Fibroblast of the conjunctiva (primary cell): ENCODE measurements around the gene ALDH18A1.
A peak's percentile ranks its signal among the peaks of the same experiment; 100 is the strongest.

Experiments
- DNase-seq: peaks from one replicate; pipeline ENCODE4 v3.0.0-alpha.2; 2010; ENCODE audit warnings: low read depth

ALDH18A1 gene

DNA sequence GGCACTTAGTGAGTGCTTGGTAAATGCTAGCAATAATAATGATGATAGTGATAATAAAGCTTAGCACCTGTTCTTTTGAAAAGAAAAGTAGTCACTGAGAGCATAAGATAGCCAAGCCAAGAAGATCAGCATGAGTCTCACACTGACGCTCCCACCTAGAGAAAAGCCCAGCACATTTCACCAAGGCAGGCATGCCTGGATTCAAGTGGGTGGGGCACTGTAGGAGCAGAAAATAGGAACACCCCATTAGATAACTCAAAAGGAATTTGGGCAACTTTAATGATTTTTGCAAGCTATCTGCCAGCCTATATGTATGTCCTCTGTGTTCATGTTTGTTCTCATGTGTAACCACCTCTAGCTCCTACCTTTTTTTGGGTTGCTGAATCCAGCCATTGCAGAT, 77.2 kb downstream of the ALDH18A1 start:
- no peak for DNase-seq

DNA sequence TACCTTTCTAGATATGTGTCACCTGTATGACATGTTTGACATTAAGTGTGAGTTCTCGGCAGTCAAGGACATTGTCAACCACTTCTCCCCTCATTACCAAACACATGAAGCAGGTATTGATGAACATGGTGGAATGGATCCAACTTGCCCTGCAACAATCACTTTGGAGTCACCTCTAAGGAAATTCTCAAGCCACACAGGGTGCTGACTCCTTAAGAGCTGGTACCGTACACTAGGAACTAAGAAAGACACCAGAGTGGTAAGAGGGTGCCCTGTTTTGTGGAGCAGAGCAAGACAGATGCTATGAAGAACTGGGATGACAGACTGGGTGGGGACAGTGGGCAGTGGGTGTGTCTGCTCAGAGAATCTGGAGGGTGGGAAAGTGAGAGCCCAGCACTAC, 77.9 kb downstream of the ALDH18A1 start:
- DNase-seq: no peak

GRCh38 chr10:95574649-95575365, 81.7 kb downstream of the ALDH18A1 start:
- no peak for DNase-seq

- no peak for DNase-seq
These were observed 82.4 kb downstream of the ALDH18A1 start for GRCh38 chr10:95573964-95574604.

DNA sequence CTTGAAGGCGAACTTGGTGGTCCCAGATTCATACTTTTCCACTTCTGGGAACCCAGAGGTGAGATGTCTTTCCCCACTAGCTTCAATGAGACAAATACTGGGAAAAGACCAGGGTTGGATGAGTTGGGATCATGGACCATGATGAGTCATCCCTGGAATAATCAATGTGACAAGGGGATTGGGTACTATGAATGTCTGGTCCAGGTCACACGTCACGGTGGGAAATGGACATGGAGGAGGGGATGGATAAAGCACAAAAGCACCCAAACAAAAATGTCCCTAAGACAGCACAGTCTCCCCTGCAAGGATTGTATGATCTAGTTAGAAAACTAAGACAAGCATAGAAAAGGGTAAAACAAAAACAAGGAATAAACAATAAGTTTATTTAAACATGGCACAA, 83.0 kb downstream of the ALDH18A1 start:
- no peak for DNase-seq

DNA sequence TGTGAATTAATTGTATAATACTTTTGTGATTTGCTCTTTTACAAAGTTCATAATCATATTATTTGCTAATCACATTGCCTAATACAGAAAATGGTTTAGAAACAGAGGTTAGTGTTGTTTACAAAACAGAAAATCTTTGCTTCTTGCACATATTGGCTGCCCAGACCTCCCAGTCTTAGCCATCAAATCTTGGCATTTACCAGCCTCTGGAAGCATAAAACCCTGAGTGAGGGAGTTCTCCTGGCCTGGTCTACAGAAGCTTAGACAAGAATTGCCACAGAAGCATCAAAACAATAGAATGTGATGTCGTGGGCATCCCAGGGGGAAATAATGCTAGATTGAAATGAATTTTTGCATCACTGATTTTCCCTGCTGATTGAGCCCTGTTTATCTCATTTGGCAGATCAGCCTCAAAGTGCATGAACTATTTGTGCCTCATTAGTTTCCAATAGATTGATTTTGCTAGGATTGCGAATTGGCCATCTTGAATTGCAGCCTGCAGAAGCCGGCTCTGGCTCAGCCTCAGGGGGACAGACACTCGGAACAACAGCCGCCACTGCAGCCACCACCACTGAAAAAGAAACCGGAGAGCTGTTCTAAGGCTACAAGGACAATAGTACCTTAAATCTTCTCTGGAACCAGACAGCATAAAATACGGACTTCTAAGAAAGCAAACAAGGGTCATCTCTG, 84.2 kb downstream of the ALDH18A1 start:
- DNase-seq: no peak

GRCh38 chr10:95571390-95571789, 85.1 kb downstream of the ALDH18A1 start:
- no peak for DNase-seq

DNA sequence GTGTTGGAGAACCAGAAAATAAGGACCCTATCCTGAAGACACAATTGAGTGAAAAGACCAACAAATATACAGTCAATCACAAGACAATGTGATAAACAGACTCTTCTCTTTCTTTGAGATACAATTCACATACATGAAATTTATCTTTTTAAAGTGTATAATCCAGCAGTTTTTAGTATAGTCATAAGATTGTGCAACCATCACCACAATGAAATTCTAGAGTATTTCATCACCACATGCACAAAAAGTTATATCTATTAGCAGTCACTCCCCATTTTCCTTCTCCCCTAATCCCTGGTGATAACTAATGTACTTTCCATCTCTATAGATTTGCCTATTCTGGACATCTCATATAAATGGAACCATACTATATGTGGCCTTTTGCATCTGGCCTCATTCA, 87.1 kb downstream of the ALDH18A1 start:
- no peak for DNase-seq

GRCh38 chr10:95567903-95568630, 88.4 kb downstream of the ALDH18A1 start:
- DNase-seq: no peak

GRCh38 chr10:95566136-95566535, 90.4 kb downstream of the ALDH18A1 start:
- DNase-seq: no peak

GRCh38 chr10:95565336-95565735, 91.2 kb downstream of the ALDH18A1 start:
- no peak for DNase-seq

- DNase-seq: no peak
These were observed 92.2 kb downstream of the ALDH18A1 start for GRCh38 chr10:95564291-95564690.

DNA sequence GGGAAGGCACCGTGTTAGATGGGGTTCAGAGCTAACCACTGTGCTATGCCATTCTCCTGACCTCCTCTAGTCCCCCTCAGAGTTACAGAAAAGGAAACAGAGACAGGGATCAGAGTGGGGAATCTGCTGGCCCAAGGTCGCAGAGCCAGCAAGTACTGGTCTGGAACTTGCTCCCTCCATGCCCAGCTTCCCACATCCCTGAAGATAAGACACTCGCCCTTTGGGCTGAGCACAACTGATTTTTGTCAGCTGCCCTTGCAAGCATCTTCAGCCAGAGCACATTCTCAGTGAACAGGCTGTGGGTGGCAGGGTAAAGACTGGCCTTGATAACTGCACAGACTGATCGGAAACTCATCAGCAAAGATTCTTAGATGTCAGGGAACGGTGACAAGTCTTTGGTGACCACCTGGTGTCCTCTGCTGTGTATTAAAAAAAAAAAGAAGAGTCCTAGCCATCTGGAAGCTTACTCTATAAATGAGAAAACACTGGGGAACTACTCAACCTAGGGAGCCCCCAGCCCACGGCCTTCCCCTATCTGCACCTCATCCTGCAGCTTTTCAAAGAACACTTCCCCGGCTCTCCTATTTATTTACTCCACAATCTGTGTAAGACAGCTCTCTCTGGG, 94.1 kb downstream of the ALDH18A1 start:
- no peak for DNase-seq

DNA sequence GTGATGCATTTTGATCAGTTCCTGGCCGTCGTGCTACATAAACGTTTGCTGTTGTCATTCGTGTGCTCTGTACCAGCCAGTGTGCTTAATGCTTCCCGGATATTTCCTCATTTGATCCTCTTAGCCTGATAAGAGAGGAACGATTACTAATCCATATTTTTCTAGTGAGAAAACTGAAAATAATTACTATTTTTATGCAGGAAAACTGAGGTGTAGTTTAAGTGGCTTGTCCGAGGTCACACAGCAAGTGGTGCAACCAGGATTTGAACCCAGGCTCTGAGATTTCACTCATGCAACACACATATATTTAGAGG, 94.7 kb downstream of the ALDH18A1 start:
- no peak for DNase-seq

DNA sequence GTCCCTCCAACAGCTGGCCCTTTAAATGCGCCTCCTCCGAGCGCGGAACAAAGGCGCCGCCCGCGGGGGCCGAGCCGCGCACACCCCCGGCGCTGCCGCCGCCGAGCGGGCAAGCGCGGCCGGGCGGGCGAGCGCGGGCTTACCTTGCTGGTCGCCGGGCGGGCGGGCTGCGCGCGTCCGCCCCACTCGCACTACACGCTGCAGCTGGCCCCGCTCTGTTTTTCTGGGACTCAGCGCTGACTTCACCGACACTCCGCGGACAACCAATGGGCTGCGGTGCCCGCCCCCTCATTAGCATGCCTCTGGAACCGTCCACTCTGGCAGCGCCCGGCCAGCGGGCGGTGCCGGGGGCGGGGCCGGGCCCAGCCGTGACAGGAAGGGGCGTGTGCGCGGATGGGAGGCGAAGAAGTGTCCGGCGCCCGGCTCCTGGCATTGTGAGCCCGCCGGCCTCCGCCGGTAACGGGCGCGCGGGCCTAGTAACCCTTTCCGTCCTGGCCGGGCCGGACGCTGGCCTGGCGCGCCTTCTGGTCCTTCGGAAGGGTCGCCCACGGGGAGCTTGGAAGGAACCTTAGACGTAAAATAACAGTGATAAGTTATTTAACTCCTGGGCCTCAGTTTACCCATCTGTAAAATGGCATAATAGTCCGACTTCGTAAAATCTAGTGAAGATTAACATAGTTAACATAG, 95.2 kb downstream of the ALDH18A1 start, which contains the start of gene SORBS1:
TSS of gene SORBS1 (minus strand) at position 195 of the 687 bp plus-strand sequence. CDS start 120,236 bp downstream, outside the sequence.
- DNase-seq: peak; percentile 79

DNA sequence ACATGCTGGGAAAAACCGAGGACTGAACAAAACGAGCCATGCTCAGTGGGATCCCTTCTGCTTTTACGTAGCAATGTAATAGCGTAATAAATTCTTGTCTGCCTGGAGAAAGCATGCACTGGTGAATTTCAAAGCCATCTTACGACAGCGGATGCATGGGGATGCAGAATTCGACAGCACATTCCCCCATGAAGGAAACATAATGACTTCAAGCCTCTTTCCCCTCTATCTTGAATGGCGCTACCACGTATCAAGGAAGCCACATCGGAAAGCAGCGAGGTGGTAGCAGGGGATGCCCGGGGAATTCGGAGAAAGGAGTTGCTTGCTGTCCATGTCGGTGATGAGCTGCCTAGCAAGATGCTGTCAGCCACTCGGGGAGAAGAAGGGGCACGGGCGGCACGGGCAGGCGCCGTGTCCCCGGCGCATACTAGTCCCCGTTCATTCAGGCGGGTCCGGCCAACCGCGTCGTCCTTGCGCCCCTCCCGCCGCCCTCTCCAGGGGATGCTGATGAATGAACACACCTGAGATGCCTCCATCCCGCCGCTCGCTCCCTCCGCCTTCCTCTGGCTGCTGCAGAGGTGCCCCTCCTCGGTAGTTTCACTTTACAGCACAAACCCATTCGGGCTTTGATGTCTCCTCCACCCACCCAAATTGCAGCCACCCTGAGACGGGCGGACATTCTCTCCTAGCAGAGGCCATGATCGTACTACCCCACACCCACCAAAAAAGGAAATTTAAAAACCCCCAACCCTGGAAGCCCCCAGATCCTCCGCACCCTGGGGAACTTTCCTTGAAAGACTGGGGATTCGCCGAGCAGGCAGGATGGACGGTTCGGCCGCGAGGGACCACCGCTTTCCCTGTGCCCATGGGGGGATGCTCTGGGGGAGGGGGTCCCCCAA, 96.0 kb downstream of the ALDH18A1 start:
- no peak for DNase-seq

DNA sequence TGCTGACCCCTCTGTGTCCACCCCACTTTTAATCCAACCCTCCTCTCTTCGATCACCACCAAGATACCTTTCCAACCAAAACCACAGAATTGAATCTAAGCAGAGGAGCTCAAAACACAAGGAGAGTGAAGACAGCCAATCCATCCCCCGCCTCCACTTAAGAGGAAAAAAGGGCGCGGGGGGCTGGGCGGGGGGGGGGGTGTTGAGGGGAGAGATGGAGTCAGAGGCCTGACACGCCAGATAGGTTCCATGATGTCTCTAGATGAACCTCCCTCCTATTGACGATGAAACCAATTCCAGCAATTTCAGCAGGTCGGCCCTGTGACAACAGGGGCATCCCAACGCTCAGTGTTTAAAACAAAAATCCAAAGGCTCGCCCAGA, 96.6 kb downstream of the ALDH18A1 start:
- DNase-seq: no peak

DNA sequence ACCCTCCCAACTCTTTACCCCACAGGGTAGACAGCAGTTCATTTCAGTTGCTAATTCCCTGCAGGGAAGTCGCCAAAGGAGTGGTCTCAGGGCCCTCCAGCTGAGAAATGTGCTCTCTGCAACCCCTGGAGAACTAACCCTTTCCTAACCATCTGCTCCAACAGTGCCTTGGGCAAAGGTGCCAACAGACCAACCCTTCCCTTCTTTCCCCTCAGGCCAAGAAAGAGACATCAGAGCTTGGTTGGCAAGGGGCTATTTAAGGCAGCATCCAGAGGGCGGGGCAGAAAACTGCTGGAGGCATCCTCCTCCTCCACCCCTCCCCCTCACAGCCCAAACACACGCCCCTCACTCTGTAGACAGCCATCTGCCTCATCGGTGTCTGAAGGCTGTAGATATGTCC, 97.0 kb downstream of the ALDH18A1 start:
- DNase-seq: no peak

- DNase-seq: no peak
These were observed 97.8 kb downstream of the ALDH18A1 start for GRCh38 chr10:95558593-95559320.
